Measurements from ENCODE around the gene IRS2.

- TF ChIP-seq EZH2 (IDR thresholded peaks at IDR 0.05; ENCODE audit: insufficient read depth, poor library complexity, severe bottlenecking) (no peak), EZH2phosphoT487 (IDR thresholded peaks at IDR 0.05; ENCODE audit: insufficient read depth, low read depth) (no peak)
Measured at GRCh38 chr13:109783815-109784589, 2.4 kb downstream of the IRS2 start.
